Measurements from ENCODE around the gene CFAP57. TPM values are rescaled to one million over a fixed set of nuclear protein-coding genes. Genes with fewer than 3 reads are reported as not detected.

CFAP57 gene
- 0.09 and 0.30 TPM in 2 replicates for total RNA-seq

GRCh38 chr1:43171876-43172526 lies at the start of gene CFAP57, which contains the start of gene EBNA1BP2:
Gene CFAP57 (plus strand): TSS chr1:43172330. CDS start chr1:43172754, 424 bp downstream.
Gene EBNA1BP2 (minus strand): TSS chr1:43172290. CDS start chr1:43172118, 172 bp downstream.

GRCh38 chr1:43269627-43270375 lies 97.7 kb downstream of the CFAP57 start, which contains the start of gene TMEM125:
Gene TMEM125 (plus strand): TSS chr1:43269983. CDS start chr1:43272723, 2,740 bp downstream.

GRCh38 chr1:43285269-43285990 lies 113.3 kb downstream of the CFAP57 start, which contains the start of gene C1orf210:
Gene C1orf210 (minus strand): TSS chr1:43285581. CDS start chr1:43283270, 2,311 bp downstream.

GRCh38 chr1:43300378-43301094 lies 128.4 kb downstream of the CFAP57 start, which contains the start of gene TIE1:
Gene TIE1 (plus strand): TSS chr1:43300982. CDS start chr1:43301072, 90 bp downstream.

Other genes with a start within 250 kb of the CFAP57 start
- 271 and 519 TPM in 2 replicates for gene SLC2A1, start 213.5 kb upstream of the CFAP57 start, total RNA-seq
- gene EBNA1BP2, start within 50 bp of the CFAP57 start, total RNA-seq: 57.9 and 83.9 TPM in 2 replicates
- gene TMEM125, start 97.7 kb downstream of the CFAP57 start, total RNA-seq: not detected in 2 replicates
- not detected in 2 replicates for gene C1orf210, start 113.3 kb downstream of the CFAP57 start, total RNA-seq
- gene TIE1, start 128.7 kb downstream of the CFAP57 start, total RNA-seq: 1.2 and 9.2 TPM in 2 replicates
- gene MPL, start 165.5 kb downstream of the CFAP57 start, total RNA-seq: not detected in 2 replicates
- 3.9 and 43.7 TPM in 2 replicates for gene CDC20, start 186.7 kb downstream of the CFAP57 start, total RNA-seq
- 23.2 and 53.9 TPM in 2 replicates for gene ELOVL1, start 195.7 kb downstream of the CFAP57 start, total RNA-seq
- 73.3 and 85.8 TPM in 2 replicates for gene MED8, start 217.5 kb downstream of the CFAP57 start, total RNA-seq
- 27.9 and 36.4 TPM in 2 replicates for gene SZT2, start 217.6 kb downstream of the CFAP57 start, total RNA-seq